Measurements from ENCODE around the gene PYGM. TPM values are rescaled to one million over a fixed set of nuclear protein-coding genes. Genes with fewer than 3 reads are reported as not detected.

The PYGM gene
- total and polyA plus RNA-seq, 12 donors, result 1.4 to 10.1 (median 3.8) TPM

DNA sequence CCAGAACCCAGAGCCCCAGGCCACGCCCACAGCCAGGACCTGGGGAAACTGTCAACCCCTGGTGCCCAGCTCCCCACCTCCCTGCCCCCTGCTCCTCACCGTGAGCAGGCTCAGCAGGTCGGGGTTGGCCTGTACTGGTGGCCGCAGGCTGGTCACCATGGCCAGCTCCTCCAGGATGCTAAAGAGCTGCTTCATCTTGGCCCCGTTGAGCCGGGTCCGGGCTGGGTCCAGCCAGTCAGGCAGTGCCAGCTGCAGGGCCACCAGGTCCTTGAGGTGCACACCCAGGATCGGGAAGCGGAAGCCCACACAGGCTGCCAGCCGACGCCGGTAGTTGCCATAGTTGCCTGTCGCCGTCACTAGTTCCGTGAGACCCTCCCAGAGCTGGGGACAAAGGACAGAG is 23.1 kb downstream of the PYGM start:
- no peaks in the 10 kb centered on the region for H3K36me3 ChIP-seq (replicated peaks in 1 of 2)

DNA sequence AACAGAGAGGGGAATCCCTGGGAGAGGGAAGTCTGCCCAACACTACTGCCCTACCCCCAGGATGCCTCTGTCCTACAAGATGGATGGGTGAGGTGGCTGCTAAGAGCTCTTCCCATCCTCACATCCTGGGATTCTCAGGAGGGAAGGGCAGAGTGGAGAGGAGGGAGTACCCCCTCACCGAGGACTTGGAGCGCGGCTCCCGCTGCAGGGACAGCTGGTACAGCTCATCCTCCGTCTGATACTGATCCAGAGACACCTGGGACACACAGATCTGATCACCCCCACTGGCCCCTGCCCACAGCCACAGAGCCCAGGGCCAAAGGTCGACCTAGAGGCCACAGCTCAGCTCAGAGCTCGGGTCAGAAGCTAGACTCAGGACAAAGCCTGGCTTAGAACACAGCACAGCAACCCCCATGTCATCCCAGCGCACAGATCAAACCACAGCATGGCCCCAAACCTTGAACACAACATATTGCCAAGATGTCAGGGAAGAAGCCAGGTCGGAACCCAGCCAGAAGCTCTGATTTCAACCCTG is 24.0 kb downstream of the PYGM start:
- Histone ChIP-seq H3K4me3 (no peak overlapping the region), H3K27ac (no peak overlapping the region), H3K27me3 (no peaks in the 10 kb centered on the region), H3K4me1 (replicated peaks in 1 of 2) (no peaks in the 10 kb centered on the region), H3K36me3 (replicated peaks in 1 of 2) (no peaks in the 10 kb centered on the region), H3K9me3 (replicated peaks in 1 of 3) (no peaks in the 10 kb centered on the region)
- intact Hi-C loops (cut with DNase I), result no loop called here
- TF ChIP-seq, protein P1, sequence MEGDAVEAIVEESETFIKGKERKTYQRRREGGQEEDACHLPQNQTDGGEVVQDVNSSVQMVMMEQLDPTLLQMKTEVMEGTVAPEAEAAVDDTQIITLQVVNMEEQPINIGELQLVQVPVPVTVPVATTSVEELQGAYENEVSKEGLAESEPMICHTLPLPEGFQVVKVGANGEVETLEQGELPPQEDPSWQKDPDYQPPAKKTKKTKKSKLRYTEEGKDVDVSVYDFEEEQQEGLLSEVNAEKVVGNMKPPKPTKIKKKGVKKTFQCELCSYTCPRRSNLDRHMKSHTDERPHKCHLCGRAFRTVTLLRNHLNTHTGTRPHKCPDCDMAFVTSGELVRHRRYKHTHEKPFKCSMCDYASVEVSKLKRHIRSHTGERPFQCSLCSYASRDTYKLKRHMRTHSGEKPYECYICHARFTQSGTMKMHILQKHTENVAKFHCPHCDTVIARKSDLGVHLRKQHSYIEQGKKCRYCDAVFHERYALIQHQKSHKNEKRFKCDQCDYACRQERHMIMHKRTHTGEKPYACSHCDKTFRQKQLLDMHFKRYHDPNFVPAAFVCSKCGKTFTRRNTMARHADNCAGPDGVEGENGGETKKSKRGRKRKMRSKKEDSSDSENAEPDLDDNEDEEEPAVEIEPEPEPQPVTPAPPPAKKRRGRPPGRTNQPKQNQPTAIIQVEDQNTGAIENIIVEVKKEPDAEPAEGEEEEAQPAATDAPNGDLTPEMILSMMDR (IDR thresholded peaks at IDR 0.05), result no peak
- no peak for TF ChIP-seq POLR2A (IDR thresholded peaks at IDR 0.05)
- WGBS, 4 donors, result 73 to 88% (median 83%) methylated on average over 5 to 9 of the region's 9 CpGs
- no peak for DNase-seq

More for the DNA sequence above, 23.1 kb downstream of the PYGM start:
- no peak for DNase-seq
- TF ChIP-seq, protein P1 (IDR thresholded peaks at IDR 0.05), result no peak
- no peak for TF ChIP-seq POLR2A (IDR thresholded peaks at IDR 0.05)
- Histone ChIP-seq H3K27me3 (peaks cover under 1% of the 10 kb centered on the region), H3K9me3 (replicated peaks in 1 of 3) (no peaks in the 10 kb centered on the region), H3K4me1 (replicated peaks in 1 of 2) (no peaks in the 10 kb centered on the region), H3K27ac (no peak overlapping the region), H3K4me3 (no peak overlapping the region)
- intact Hi-C loops (cut with DNase I), result no loop called here
- WGBS, 4 donors, result 90 to 95% (median 93%) methylated on average over 5 to 15 of the region's 15 CpGs

DNA sequence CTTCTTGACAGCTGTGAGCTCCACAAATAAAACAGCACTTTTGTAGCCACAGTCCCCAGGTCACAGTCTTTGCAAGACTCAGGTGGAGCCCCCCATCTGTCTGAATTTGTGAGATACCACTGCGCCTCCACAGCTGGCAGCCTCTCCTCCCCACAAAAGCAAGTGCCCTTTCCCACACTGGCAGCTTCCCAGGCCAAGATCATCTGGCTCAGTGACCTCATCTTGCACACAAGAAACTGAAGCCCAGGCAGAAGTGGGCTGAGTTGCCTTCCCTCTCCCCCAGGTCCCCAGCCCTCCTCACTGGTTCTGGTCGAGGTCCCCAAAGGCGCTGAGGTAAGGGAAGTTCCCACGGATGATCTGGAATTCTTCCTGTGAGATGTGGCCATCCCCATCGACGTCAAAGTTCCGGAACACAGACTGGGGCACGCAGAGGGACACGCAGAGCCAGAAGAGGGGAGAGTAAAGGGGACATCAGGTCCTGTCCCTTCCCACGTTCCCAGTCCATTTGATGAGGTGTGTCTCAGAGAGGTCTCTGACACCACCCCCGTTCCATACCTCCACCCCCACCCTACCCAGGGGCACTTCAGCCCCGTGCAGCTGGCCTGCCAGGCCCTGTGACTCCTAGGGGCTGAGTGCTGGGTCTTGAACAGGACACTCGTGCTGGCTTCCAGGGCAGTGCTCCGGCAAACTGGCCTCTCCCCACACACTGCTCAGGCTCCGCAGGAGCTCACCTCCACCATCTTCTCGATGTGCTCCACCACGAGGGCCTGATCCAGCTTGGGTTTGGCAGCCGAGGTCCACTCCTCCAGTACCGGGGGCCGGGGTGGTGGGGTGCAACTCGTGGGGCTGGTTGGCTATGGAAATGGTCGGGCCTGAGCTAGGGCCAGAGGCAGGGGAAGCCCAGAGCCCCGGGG is 24.7 kb downstream of the PYGM start:
- H3K27me3 ChIP-seq, result no peaks in the 10 kb centered on the region
- TF ChIP-seq, protein P1 (IDR thresholded peaks at IDR 0.05), result no peak
- no peak for TF ChIP-seq POLR2A (IDR thresholded peaks at IDR 0.05)
- intact Hi-C loops (cut with DNase I), result no loop called here
- H3K9me3 ChIP-seq (replicated peaks in 1 of 3), result no peaks in the 10 kb centered on the region
- no peaks in the 10 kb centered on the region for H3K4me1 ChIP-seq (replicated peaks in 1 of 2)
- no peak for DNase-seq
- H3K4me3 ChIP-seq, result no peak overlapping the region
- H3K36me3 ChIP-seq (replicated peaks in 1 of 2), result no peaks in the 10 kb centered on the region
- 76 to 86% (median 80%) methylated on average over 8 to 23 of the region's 23 CpGs for WGBS, 4 donors
- H3K27ac ChIP-seq, result no peak overlapping the region

DNA sequence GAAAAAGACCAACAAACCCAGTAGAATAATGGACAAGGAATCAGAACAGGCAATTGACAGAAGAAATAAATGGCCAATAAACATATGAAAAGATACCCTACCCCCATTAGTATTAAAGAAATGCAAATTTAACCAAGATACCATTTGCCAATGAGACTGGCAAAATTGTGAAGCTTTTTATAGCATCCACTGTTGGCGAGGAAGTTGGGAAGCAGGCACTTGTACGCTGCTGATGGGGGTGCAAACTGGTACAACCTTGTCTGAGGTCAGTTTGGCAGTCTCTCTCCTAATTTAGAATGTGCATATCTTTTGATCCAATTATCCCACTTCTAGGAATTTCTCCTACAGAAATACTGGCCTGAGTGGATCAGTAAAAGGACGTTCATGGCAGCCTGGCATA is 28.2 kb downstream of the PYGM start:
- WGBS, 4 donors, result 79 to 93% (median 85%) methylated on average over 3 of the region's 3 CpGs
- no peaks in the 10 kb centered on the region for H3K9me3 ChIP-seq (replicated peaks in 1 of 3)
- H3K27me3 ChIP-seq, result no peaks in the 10 kb centered on the region
- TF ChIP-seq POLR2A (IDR thresholded peaks at IDR 0.05), result no peak
- TF ChIP-seq, protein P1 (IDR thresholded peaks at IDR 0.05), result no peak
- DNase-seq, result no peak
- intact Hi-C loops (cut with DNase I), result no loop called here
- no peak overlapping the region for H3K27ac ChIP-seq
- H3K4me3 ChIP-seq, result no peak overlapping the region
- H3K4me1 ChIP-seq (replicated peaks in 1 of 2), result no peaks in the 10 kb centered on the region
- no peaks in the 10 kb centered on the region for H3K36me3 ChIP-seq (replicated peaks in 1 of 2)
